ENCODE results near the gene CARNS1.

Gene CARNS1

GRCh38 chr11:67384851-67385366 is 30.6 kb upstream of the CARNS1 start:
- no peak for TF ChIP-seq ESRRG (CRISPR knock-in tag; IDR thresholded peaks at IDR 0.05)
- TF ChIP-seq PATZ1 (CRISPR knock-in tag; IDR thresholded peaks at IDR 0.05; ENCODE audit: borderline replicate concordance): 0 out of 2 replicates have a peak, but pooled peaks have one; percentile 27
- ATAC-seq: peak; percentile 57

DNA sequence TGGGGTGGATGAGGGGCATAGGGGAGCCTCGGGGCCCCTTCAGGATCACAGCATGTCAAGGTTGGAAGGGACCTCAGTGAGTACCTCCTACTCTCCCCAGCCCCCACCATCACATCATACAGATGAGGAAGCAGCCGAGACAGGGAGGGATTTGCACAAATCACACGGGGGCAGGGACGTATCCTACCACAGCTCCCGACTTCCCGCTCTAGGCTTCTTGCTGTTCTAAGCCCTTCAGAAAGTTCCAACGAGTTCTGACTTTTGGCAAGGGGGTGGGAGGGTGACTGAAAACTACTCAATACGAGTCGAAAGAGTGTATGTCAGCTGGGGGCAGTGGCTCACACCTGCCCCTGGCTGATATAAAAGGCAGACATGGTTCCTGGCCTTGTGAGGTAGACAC is 28.4 kb upstream of the CARNS1 start:
- TF ChIP-seq PATZ1 (CRISPR knock-in tag; IDR thresholded peaks at IDR 0.05; ENCODE audit: borderline replicate concordance) (no peak), PPARA (CRISPR knock-in tag; IDR thresholded peaks at IDR 0.05; ENCODE audit: borderline replicate concordance) (no peak), ESRRG (CRISPR knock-in tag; IDR thresholded peaks at IDR 0.05) (no peak), ZNF565 (CRISPR knock-in tag; conservative IDR thresholded peaks at IDR 0.05; ENCODE audit: low read depth) (no peak), CSDC2 (CRISPR knock-in tag; IDR thresholded peaks at IDR 0.05) (no peak), SNAI2 (CRISPR knock-in tag; IDR thresholded peaks at IDR 0.05) (no peak), ZC3H10 (CRISPR knock-in tag; IDR thresholded peaks at IDR 0.05) (no peak), ARNTL (CRISPR knock-in tag; IDR thresholded peaks at IDR 0.05; ENCODE audit: borderline replicate concordance, low read depth) (no peak), ZFP3 (CRISPR knock-in tag; IDR thresholded peaks at IDR 0.05) (no peak), ZNF8 (CRISPR knock-in tag; IDR thresholded peaks at IDR 0.05) (no peak), ZFP30 (CRISPR knock-in tag; IDR thresholded peaks at IDR 0.05) (no peak), GLIS3 (CRISPR knock-in tag; IDR thresholded peaks at IDR 0.05) (no peak), POU6F1 (CRISPR knock-in tag; IDR thresholded peaks at IDR 0.05; ENCODE audit: borderline replicate concordance, low read depth) (no peak), TOX (CRISPR knock-in tag; IDR thresholded peaks at IDR 0.05; ENCODE audit: borderline replicate concordance) (no peak), BACH2 (CRISPR knock-in tag; IDR thresholded peaks at IDR 0.05; ENCODE audit: borderline replicate concordance) (no peak)
- TF ChIP-seq, protein P1, sequence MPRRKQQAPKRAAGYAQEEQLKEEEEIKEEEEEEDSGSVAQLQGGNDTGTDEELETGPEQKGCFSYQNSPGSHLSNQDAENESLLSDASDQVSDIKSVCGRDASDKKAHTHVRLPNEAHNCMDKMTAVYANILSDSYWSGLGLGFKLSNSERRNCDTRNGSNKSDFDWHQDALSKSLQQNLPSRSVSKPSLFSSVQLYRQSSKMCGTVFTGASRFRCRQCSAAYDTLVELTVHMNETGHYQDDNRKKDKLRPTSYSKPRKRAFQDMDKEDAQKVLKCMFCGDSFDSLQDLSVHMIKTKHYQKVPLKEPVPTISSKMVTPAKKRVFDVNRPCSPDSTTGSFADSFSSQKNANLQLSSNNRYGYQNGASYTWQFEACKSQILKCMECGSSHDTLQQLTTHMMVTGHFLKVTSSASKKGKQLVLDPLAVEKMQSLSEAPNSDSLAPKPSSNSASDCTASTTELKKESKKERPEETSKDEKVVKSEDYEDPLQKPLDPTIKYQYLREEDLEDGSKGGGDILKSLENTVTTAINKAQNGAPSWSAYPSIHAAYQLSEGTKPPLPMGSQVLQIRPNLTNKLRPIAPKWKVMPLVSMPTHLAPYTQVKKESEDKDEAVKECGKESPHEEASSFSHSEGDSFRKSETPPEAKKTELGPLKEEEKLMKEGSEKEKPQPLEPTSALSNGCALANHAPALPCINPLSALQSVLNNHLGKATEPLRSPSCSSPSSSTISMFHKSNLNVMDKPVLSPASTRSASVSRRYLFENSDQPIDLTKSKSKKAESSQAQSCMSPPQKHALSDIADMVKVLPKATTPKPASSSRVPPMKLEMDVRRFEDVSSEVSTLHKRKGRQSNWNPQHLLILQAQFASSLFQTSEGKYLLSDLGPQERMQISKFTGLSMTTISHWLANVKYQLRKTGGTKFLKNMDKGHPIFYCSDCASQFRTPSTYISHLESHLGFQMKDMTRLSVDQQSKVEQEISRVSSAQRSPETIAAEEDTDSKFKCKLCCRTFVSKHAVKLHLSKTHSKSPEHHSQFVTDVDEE (CRISPR knock-in tag; IDR thresholded peaks at IDR 0.05): no peak
- ATAC-seq: no peak

DNA sequence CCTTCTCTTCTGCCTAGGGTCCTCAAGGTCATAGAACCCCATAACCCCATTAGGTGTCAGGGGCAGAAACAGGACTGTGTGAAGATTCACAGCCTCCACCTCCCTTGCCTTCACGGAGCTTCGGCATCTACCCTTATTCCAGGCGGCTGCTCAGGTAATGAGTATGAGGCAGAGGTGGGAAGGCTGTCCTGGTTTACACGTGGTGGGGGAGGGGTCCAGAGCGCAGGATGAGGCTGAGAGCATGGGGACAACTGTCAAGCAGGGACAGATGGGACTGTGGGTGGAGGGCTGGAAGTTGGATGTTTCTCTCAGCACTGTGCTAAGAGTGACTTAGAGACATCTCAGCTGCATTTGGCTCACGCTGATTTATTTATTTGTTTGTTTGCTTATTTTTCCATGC is 28.0 kb upstream of the CARNS1 start:
- no peak for ATAC-seq
- TF ChIP-seq BACH2 (CRISPR knock-in tag; IDR thresholded peaks at IDR 0.05; ENCODE audit: borderline replicate concordance): no peak
- TF ChIP-seq OSR1 (CRISPR knock-in tag; IDR thresholded peaks at IDR 0.05): no peak
- no peak for TF ChIP-seq TCF4 (CRISPR knock-in tag; IDR thresholded peaks at IDR 0.05; ENCODE audit: borderline replicate concordance)
- TF ChIP-seq ZNF70 (CRISPR knock-in tag; IDR thresholded peaks at IDR 0.05): no peak
- TF ChIP-seq ZNF8 (CRISPR knock-in tag; IDR thresholded peaks at IDR 0.05): no peak
- TF ChIP-seq ZFP3 (CRISPR knock-in tag; IDR thresholded peaks at IDR 0.05): no peak
- no peak for TF ChIP-seq PATZ1 (CRISPR knock-in tag; IDR thresholded peaks at IDR 0.05; ENCODE audit: borderline replicate concordance)
- TF ChIP-seq, protein P2, sequence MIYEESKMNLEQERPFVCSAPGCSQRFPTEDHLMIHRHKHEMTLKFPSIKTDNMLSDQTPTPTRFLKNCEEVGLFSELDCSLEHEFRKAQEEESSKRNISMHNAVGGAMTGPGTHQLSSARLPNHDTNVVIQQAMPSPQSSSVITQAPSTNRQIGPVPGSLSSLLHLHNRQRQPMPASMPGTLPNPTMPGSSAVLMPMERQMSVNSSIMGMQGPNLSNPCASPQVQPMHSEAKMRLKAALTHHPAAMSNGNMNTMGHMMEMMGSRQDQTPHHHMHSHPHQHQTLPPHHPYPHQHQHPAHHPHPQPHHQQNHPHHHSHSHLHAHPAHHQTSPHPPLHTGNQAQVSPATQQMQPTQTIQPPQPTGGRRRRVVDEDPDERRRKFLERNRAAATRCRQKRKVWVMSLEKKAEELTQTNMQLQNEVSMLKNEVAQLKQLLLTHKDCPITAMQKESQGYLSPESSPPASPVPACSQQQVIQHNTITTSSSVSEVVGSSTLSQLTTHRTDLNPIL (CRISPR knock-in tag; IDR thresholded peaks at IDR 0.05; ENCODE audit: low read depth): no peak
- TF ChIP-seq ZNF565 (CRISPR knock-in tag; conservative IDR thresholded peaks at IDR 0.05; ENCODE audit: low read depth): no peak
- no peak for TF ChIP-seq RARB (CRISPR knock-in tag; IDR thresholded peaks at IDR 0.05)
- no peak for TF ChIP-seq ARNTL (CRISPR knock-in tag; IDR thresholded peaks at IDR 0.05; ENCODE audit: borderline replicate concordance, low read depth)
- no peak for TF ChIP-seq SNAI2 (CRISPR knock-in tag; IDR thresholded peaks at IDR 0.05)
- TF ChIP-seq ZC3H10 (CRISPR knock-in tag; IDR thresholded peaks at IDR 0.05): no peak
- TF ChIP-seq GLIS3 (CRISPR knock-in tag; IDR thresholded peaks at IDR 0.05): no peak
- TF ChIP-seq, protein P1 (CRISPR knock-in tag; IDR thresholded peaks at IDR 0.05): no peak
- no peak for TF ChIP-seq TOX (CRISPR knock-in tag; IDR thresholded peaks at IDR 0.05; ENCODE audit: borderline replicate concordance)

All from SK-N-SH treated with all-trans-retinoic acid at 6 μM for 48 hours (cell line).